Fibroblast of skin of left quadriceps (primary cell): ENCODE measurements around the gene SCNN1B.

Experiments used
- DNase-seq, 2 experiments: peaks; one replicate each; pipeline ENCODE4 v3.0.0-alpha.2; 2013; ENCODE audit warnings: low read depth in 2 of 2

The SCNN1B gene

GRCh38 chr16:23321206-23321875 is 19.2 kb downstream of the SCNN1B start:
- no peak for DNase-seq

GRCh38 chr16:23323224-23324030 is 21.3 kb downstream of the SCNN1B start:
- DNase-seq = no peak

- no peak for DNase-seq
These were observed 22.6 kb downstream of the SCNN1B start for GRCh38 chr16:23324727-23325126.

GRCh38 chr16:23327836-23328235 is 25.7 kb downstream of the SCNN1B start:
- no peak for DNase-seq

GRCh38 chr16:23330161-23330560 is 28.1 kb downstream of the SCNN1B start:
- DNase-seq = no peak

- no peak for DNase-seq
These were observed 28.6 kb downstream of the SCNN1B start for GRCh38 chr16:23330583-23331249.

GRCh38 chr16:23333034-23333579 is 31.0 kb downstream of the SCNN1B start:
- DNase-seq = no peak

- no peak for DNase-seq
These were observed 31.8 kb downstream of the SCNN1B start for GRCh38 chr16:23333831-23334456.

GRCh38 chr16:23334457-23334853 is 32.4 kb downstream of the SCNN1B start:
- DNase-seq = no peak

GRCh38 chr16:23334950-23335349 is 32.8 kb downstream of the SCNN1B start:
- DNase-seq = no peak

- DNase-seq = no peak
These were observed 35.9 kb downstream of the SCNN1B start for GRCh38 chr16:23337836-23338550.

- DNase-seq = no peak
These were observed 37.7 kb downstream of the SCNN1B start for GRCh38 chr16:23339787-23340186.

GRCh38 chr16:23342083-23342640 is 40.1 kb downstream of the SCNN1B start:
- no peak for DNase-seq

GRCh38 chr16:23343643-23344612 is 41.8 kb downstream of the SCNN1B start:
- no peak for DNase-seq

GRCh38 chr16:23345237-23345636 is 43.1 kb downstream of the SCNN1B start:
- no peak for DNase-seq

- no peak for DNase-seq
These were observed 46.7 kb downstream of the SCNN1B start for GRCh38 chr16:23348579-23349469.

- DNase-seq = no peak
These were observed 49.3 kb downstream of the SCNN1B start for GRCh38 chr16:23351360-23351759.

GRCh38 chr16:23353440-23353839 is 51.3 kb downstream of the SCNN1B start:
- no peak for DNase-seq

- no peak for DNase-seq
These were observed 52.1 kb downstream of the SCNN1B start for GRCh38 chr16:23354246-23354645.
